ENCODE measurements around the gene ATP7B.

Gene ATP7B

GRCh38 chr13:51950722-51951121 is 60.5 kb downstream of the ATP7B start:
- Histone ChIP-seq H3K4me3 (replicated peaks; ENCODE audit: insufficient read depth, low read length) (no peak overlapping the region), H3K27me3 (ENCODE audit: insufficient read depth, poor library complexity, severe bottlenecking) (peaks cover 3% of the 10 kb centered on the region), H3K27ac (replicated peaks) (no peak overlapping the region)
- TF ChIP-seq SPI1 (IDR thresholded peaks at IDR 0.05; ENCODE audit: borderline replicate concordance, low read depth) (no peak), POLR2AphosphoS5 (IDR thresholded peaks at IDR 0.05; ENCODE audit: low read depth) (no peak)
- DNase-seq (ENCODE audit: low read depth in 1 of 2, low spot score in 1 of 2) = no peak

- no peak overlapping the region for H3K27ac ChIP-seq (replicated peaks)
- TF ChIP-seq GABPA (IDR thresholded peaks at IDR 0.05; ENCODE audit: low read depth) = no peak
- TF ChIP-seq CTCF (IDR thresholded peaks at IDR 0.05; ENCODE audit: insufficient read depth, low read length) = no peak
- TF ChIP-seq SPI1 (IDR thresholded peaks at IDR 0.05; ENCODE audit: borderline replicate concordance, low read depth) = no peak
- no peak for TF ChIP-seq REST (IDR thresholded peaks at IDR 0.05; ENCODE audit: insufficient replicate concordance, low read depth)
- no peak for TF ChIP-seq POLR2AphosphoS5 (IDR thresholded peaks at IDR 0.05; ENCODE audit: low read depth)
- peaks cover 8% of the 10 kb centered on the region for H3K27me3 ChIP-seq (ENCODE audit: insufficient read depth, poor library complexity, severe bottlenecking)
- no peak for DNase-seq (ENCODE audit: low read depth in 1 of 2, low spot score in 1 of 2)
- H3K4me3 ChIP-seq (replicated peaks; ENCODE audit: insufficient read depth, low read length) = no peak overlapping the region
These were observed 65.0 kb downstream of the ATP7B start for GRCh38 chr13:51946163-51946669.

- peaks cover 8% of the 10 kb centered on the region for H3K27me3 ChIP-seq (ENCODE audit: insufficient read depth, poor library complexity, severe bottlenecking)
- H3K27ac ChIP-seq (replicated peaks) = no peak overlapping the region
- no peak overlapping the region for H3K4me3 ChIP-seq (replicated peaks; ENCODE audit: insufficient read depth, low read length)
- DNase-seq (ENCODE audit: low read depth in 1 of 2, low spot score in 1 of 2) = no peak
- TF ChIP-seq SPI1 (IDR thresholded peaks at IDR 0.05; ENCODE audit: borderline replicate concordance, low read depth) (peak; percentile 96), CTCF (IDR thresholded peaks at IDR 0.05; ENCODE audit: insufficient read depth, low read length) (no peak)
These were observed 66.1 kb downstream of the ATP7B start for GRCh38 chr13:51945149-51945548.

- Histone ChIP-seq H3K27ac (replicated peaks) (no peak overlapping the region), H3K27me3 (ENCODE audit: insufficient read depth, poor library complexity, severe bottlenecking) (peaks cover 8% of the 10 kb centered on the region), H3K4me3 (replicated peaks; ENCODE audit: insufficient read depth, low read length) (no peak overlapping the region)
- no peak for DNase-seq (ENCODE audit: low read depth in 1 of 2, low spot score in 1 of 2)
- TF ChIP-seq POLR2AphosphoS5 (IDR thresholded peaks at IDR 0.05; ENCODE audit: low read depth) = no peak
- no peak for TF ChIP-seq REST (IDR thresholded peaks at IDR 0.05; ENCODE audit: insufficient replicate concordance, low read depth)
- TF ChIP-seq CTCF (IDR thresholded peaks at IDR 0.05; ENCODE audit: insufficient read depth, low read length) = no peak
These were observed 66.8 kb downstream of the ATP7B start for GRCh38 chr13:51944428-51944827.
